NCI-H2227 treated with DMSO at 0.1 percent for 48 hours (cell line): ENCODE results near the gene ZNF175.

Experiments
- DNase-seq: peaks from one replicate; lab custom pipeline; 2025; lab: John Stamatoyannopoulos, UW

ZNF175 gene

GRCh38 chr19:51632126-51632525 lies 61.0 kb downstream of the ZNF175 start:
- no peak for DNase-seq

GRCh38 chr19:51637362-51637978 lies 66.4 kb downstream of the ZNF175 start:
- no peak for DNase-seq

- no peak for DNase-seq
Observed at GRCh38 chr19:51639916-51640315, 68.8 kb downstream of the ZNF175 start.

- DNase-seq: no peak
Observed at GRCh38 chr19:51640386-51640785, 69.3 kb downstream of the ZNF175 start.

GRCh38 chr19:51641648-51642047 lies 70.6 kb downstream of the ZNF175 start:
- no peak for DNase-seq
